ENCODE measurements around the gene RFX2. TPM values are rescaled to one million over a fixed set of nuclear protein-coding genes. Genes with fewer than 3 reads are reported as not detected.

Gene RFX2
- polyA plus RNA-seq, 2 of the 4 experiments (the other 2 are of a cell fraction): 3.7 to 3.9 TPM

GRCh38 chr19:5994405-5995165 is 115.7 kb downstream of the RFX2 start:
- Histone ChIP-seq H3K27ac (no peak overlapping the region), H3K9me3 (no peaks in the 10 kb centered on the region), H3K4me2 (no peak overlapping the region), H3K4me3 (no peak overlapping the region), H3K4me1 (peaks cover 5% of the 10 kb centered on the region; the same call in 1 of the 3 replicates)
- CTCF ChIA-PET: no interaction called here
- no peak for ATAC-seq
- POLR2A ChIA-PET: no interaction called here
- no peak for FAIRE-seq
- no peak for DNase-seq (ENCODE audit: low read depth in 1 of 2, low spot score in 1 of 2)
- WGBS (ENCODE audit: missing lambda C conversion rate): 93% methylated on average over 10 of the region's 29 CpGs
- no peak for TF ChIP-seq FOSL2 (IDR thresholded peaks at IDR 0.05)
- TF ChIP-seq FOSL2 (CRISPR knock-in tag; IDR thresholded peaks at IDR 0.05): no peak
- TF ChIP-seq CHD2 (IDR thresholded peaks at IDR 0.05; ENCODE audit: low read length, partially characterized antibody): no peak
- no peak for TF ChIP-seq RFX5 (IDR thresholded peaks at IDR 0.05)
- no peak for TF ChIP-seq ESRRA (IDR thresholded peaks at IDR 0.05; ENCODE audit: borderline replicate concordance, low read length)
- no peak for TF ChIP-seq ZC3H11A (IDR thresholded peaks at IDR 0.05)
- no peak for TF ChIP-seq ELK1 (IDR thresholded peaks at IDR 0.05; ENCODE audit: low read depth, low read length)
- TF ChIP-seq NR3C1 (IDR thresholded peaks at IDR 0.05): no peak
- TF ChIP-seq FOXS1 (CRISPR knock-in tag; IDR thresholded peaks at IDR 0.05): no peak
- no peak for TF ChIP-seq BCL3 (IDR thresholded peaks at IDR 0.05)
- TF ChIP-seq HES2 (IDR thresholded peaks at IDR 0.05): no peak
- no peak for TF ChIP-seq CBX8 (IDR thresholded peaks at IDR 0.05)
- TF ChIP-seq CTCF (IDR thresholded peaks at IDR 0.05): no peak
- no peak for TF ChIP-seq EHMT2 (IDR thresholded peaks at IDR 0.05; ENCODE audit: low read depth)
- no peak for TF ChIP-seq ZNF302 (CRISPR knock-in tag; IDR thresholded peaks at IDR 0.05)

GRCh38 chr19:5993648-5994358 is 116.5 kb downstream of the RFX2 start:
- Histone ChIP-seq H3K27ac (no peak overlapping the region), H3K4me1 (peaks cover 5% of the 10 kb centered on the region; the same call in 1 of the 3 replicates), H3K4me2 (no peak overlapping the region), H3K9me3 (no peaks in the 10 kb centered on the region), H3K4me3 (no peak overlapping the region)
- DNase-seq (ENCODE audit: low read depth in 1 of 2, low spot score in 1 of 2): no peak
- no peak for FAIRE-seq
- CTCF ChIA-PET: interaction anchor here (0.8 kb wide), 1 partner anchor 54 kb away, joined by 5 read pairs; no protein-coding TSS in a partner anchor
- no peak for ATAC-seq
- POLR2A ChIA-PET: interaction anchor here (0.7 kb wide), 1 partner anchor 12 kb away, joined by 3 read pairs; no protein-coding TSS in a partner anchor
- TF ChIP-seq POLR2A (IDR thresholded peaks at IDR 0.05; ENCODE audit: low read length) (no peak), EHF (CRISPR knock-in tag; IDR thresholded peaks at IDR 0.05) (no peak)
- 91% methylated on average over 26 of the region's 30 CpGs for WGBS (ENCODE audit: missing lambda C conversion rate)

GRCh38 chr19:5993201-5993600 is 117.1 kb downstream of the RFX2 start:
- no peak for ATAC-seq
- no peak overlapping the region for H3K27ac ChIP-seq
- H3K9me3 ChIP-seq: no peaks in the 10 kb centered on the region
- TF ChIP-seq ELK1 (IDR thresholded peaks at IDR 0.05; ENCODE audit: low read depth, low read length): no peak
- ChIA-PET CTCF (interaction anchor here (0.8 to 1.6 kb wide), 2 partner anchors 29 to 55 kb away, joined by 4 to 5 read pairs; no protein-coding TSS in a partner anchor), POLR2A (interaction anchor here (0.7 kb wide), 1 partner anchor 13 kb away, joined by 3 read pairs; no protein-coding TSS in a partner anchor)
- no peak overlapping the region for H3K4me3 ChIP-seq
- peaks cover 5% of the 10 kb centered on the region; the same call in 1 of the 3 replicates for H3K4me1 ChIP-seq
- DNase-seq (ENCODE audit: low read depth in 1 of 2, low spot score in 1 of 2): no peak
- H3K4me2 ChIP-seq: no peak overlapping the region
- no peak for FAIRE-seq
- WGBS (ENCODE audit: missing lambda C conversion rate): 75% methylated on average over 13 of the region's 13 CpGs
